Central memory CD4-positive, alpha-beta T cell (primary cell): ENCODE measurements around the gene PIM3.
A peak's percentile ranks its signal among the peaks of the same experiment; 100 is the strongest.
"Not testable (repeated sequence)": the region's sequence is repeated elsewhere in the genome, so short reads cannot be mapped to it uniquely, and the experiment has no call there.

Experiments used
- DNase-seq: peaks from one replicate; pipeline ENCODE4 v3.0.0; 2022

The PIM3 gene

GRCh38 chr22:49968831-49969661 lies 8.5 kb downstream of the PIM3 start:
- no peak for DNase-seq

- no peak for DNase-seq
Measured at GRCh38 chr22:49969751-49970527, 9.4 kb downstream of the PIM3 start.

GRCh38 chr22:49970528-49971231 lies 10.1 kb downstream of the PIM3 start:
- peak; percentile 90 for DNase-seq

- DNase-seq: no peak
Measured at GRCh38 chr22:49971232-49972162, 10.9 kb downstream of the PIM3 start.

DNA sequence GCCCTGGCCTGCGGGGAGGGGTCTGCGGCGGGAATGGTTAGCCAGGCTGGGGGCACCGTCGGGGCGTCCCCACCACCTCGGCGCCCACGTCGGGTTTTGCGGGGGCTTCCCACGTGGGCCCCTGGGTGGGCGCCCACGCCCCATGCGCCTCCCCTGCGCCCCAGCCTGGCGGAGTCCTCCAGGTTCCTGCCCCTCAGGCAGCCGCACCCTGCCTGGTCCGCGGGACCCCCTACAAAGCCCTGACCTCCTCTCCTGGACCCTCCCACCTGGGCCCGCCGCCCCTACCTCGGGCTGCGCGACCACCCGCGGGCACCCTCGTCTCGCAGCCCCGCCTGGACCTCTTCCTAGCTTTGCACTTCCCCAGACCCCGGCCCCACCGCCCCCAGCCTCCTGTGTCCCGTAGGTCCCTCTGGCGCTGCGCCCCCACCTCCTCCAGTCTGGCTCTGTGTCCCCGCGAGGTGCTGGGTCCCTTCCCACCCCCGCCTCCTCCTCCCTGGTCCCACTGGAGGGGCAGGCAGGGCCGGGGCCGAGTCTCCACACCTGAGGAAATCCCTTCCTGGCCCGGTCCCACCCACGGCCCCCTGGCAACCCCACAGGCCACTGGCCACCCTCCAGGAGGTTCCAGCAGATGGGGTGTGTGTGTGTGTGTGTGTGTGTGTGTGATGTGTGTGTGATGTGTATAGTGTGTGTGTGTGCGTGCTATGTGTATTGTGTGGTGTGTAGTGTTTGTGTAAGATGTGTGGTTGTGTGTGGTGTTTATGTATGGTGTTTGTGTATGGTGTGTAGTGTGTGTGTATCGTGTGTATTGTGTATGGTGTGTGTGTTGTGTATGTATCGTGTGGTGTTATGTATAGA lies 11.8 kb downstream of the PIM3 start:
- no peak for DNase-seq

DNA sequence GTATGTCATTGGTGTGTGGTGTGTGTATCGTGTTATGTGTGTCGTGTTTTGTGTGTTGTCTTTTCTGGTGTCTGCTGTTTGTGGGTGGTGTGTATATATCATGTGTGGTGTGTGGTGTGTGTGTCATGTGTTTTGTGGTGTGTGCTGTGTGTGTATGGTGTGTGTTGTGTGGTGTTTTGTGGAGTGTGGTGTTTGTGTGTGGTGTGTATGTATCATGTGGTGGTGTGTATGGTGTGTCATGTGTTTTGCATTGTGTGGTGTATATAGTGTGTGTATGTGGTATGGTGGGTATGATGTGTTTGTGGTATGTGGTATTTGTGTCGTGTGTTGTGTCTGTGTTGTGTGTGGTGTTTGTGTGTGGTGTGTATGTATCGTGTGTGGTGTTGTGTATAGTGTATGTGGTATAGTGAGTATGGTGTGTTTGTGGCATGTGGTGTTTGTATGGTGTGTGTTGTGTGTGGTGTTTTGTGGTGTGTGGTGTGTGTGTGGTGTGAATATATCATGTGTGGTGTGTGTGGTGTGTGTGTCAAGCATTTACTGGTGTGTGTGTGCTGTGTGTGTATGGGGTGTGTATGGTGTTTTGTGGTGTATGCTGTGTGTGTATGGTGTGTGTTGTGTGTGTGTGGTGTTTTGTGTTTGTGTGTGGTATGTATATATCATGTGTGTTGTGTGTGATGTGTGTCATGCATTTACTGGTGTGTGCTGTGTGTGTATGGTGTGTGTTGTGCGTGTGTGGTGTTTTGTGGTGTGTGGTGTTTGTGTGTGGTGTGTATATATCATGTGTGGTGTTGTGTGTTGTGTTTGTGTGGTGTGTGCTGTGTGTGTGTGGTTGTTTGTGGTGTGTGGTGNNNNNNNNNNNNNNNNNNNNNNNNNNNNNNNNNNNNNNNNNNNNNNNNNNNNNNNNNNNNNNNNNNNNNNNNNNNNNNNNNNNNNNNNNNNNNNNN lies 12.7 kb downstream of the PIM3 start:
- no peak for DNase-seq

GRCh38 chr22:49975543-49976389 lies 15.2 kb downstream of the PIM3 start:
- no peak for DNase-seq

- DNase-seq: peak; percentile 47
Measured at GRCh38 chr22:49976439-49977175, 16.0 kb downstream of the PIM3 start.

- no peak for DNase-seq
Measured at GRCh38 chr22:49977578-49977977, 17.0 kb downstream of the PIM3 start.

DNA sequence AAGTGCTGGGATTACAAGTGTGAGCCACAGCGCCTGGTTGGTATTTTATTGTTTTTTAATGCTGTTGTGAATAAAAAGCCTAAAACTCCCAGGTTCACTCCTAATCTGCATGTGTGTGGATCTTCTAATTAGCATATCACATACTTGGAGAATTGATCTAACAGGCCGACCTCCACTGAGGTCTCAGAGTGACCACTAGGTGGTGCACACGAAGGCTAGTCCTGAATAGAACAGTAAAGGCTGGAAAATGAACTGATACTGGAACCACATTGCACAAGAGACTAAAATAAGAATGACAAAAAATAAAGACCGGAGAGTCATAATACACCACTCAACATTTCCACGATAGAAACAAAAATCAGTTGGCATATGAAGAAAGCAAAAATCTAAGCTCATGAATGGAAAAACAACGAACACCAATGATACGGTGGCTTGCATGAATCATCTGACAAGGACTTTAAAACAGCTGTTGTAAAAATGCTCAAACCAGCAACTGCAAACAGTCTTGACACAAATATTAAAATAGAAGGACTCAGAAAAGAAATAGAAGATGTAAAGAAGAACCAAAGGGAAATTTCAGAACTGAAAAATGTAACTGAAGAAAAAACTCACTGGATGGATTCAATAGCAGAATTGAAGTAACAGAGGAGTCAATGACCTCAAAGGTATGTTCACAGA lies 19.2 kb downstream of the PIM3 start:
- DNase-seq: no peak

- DNase-seq: not testable (repeated sequence)
Measured at GRCh38 chr22:49981799-49982198, 21.2 kb downstream of the PIM3 start.

DNA sequence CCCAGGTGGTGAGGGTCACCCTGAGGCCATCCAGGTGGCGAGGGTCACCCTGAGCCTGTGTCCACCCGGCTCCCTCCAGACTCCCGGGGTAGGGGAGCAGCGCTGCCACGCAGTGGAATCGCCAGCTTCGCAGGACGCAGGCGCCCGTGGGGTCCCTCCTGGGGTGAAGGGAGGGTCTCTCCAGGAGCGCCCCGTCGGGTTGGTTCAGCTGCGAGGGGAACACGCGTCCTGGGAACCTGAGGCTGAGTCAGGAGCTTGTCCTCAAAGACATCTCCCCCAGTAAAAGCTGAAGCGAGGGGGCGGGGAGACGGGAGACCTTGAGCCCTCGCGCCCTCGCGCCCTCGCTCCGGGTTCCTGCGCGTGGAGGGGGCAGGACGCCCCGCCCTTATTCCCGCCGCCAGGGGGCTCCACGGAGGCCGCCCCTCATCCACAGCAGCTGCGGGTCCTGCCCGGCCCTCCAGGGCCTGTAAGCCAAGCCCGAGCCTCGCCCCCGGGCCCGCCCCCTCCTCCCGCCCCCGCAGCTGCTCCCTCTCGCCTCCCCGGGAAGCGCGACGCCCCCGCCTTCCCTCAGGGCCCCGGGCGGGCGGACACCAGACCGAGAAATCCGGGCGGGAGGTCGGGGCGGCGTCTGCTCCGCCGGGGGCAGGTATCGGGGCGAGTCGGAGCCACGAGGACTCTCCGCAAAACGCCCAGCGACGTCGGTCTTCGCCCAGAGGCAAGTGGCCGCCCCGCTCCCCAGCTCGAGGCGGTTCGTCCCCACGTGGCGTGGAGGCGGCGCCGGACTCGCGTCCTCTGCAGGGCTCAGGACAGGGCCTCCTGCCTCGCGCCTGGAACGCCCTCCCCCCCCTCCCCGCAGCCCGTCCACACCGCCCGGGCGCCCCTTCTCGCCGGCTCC lies 22.8 kb downstream of the PIM3 start:
- DNase-seq: no peak

GRCh38 chr22:49986325-49986724 lies 25.8 kb downstream of the PIM3 start:
- DNase-seq: no peak

DNA sequence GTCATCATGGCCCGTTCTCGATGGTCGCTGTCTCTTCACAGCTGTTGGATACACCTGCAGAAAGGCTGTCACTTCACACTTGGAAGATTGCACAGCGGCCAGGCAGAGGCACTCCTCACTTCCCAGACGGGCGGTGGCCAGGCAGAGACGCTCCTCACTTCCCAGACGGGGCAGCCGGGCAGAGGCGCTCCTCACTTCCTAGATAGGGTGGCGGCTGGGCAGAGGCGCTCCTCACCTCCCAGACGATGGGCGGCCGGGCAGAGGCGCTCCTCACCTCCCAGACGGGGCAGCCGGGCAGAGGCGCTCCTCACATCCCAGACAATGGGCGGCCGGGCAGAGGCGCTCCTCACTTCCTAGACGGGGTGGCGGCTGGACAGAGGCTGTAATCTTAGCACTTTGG lies 29.3 kb downstream of the PIM3 start:
- DNase-seq: not testable (repeated sequence)

GRCh38 chr22:49991167-49991566 lies 30.6 kb downstream of the PIM3 start:
- DNase-seq: no peak

GRCh38 chr22:49991907-49992533 lies 31.4 kb downstream of the PIM3 start:
- DNase-seq: no peak
